HG03565 (cell line): Measurements from ENCODE around the gene PIP4K2A.

ENCODE experiments used
- ATAC-seq: cut with Tn5 transposase; IDR thresholded peaks from one replicate; pipeline ENCODE4 v1.9.1; 2021; ENCODE audit warnings: mild to moderate bottlenecking, moderate library complexity; ENCODE audit not compliant: unreplicated experiment

The PIP4K2A gene

GRCh38 chr10:22669163-22669711 lies 45.1 kb downstream of the PIP4K2A start:
- ATAC-seq = peak; percentile 32

DNA sequence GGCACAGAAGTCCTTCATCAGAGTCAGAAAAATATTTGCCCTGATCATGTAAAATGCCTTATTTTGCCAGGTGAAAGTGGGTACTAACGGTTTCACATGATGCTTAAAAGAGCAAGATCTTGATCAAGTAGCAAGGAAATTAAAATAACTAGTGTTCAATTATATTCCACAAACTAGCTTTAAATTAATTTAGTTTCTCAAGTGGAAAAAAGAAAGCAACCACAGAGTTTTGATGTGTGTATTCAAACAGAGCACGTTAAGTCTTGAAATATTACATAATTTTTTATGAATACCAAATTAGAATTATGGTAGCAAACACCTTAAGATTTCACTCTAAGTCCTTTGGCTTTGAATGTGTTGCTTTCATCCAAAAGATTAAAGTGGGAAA lies 47.3 kb downstream of the PIP4K2A start:
- ATAC-seq = no peak

GRCh38 chr10:22666287-22667092 lies 47.9 kb downstream of the PIP4K2A start:
- ATAC-seq = peak; percentile 66

DNA sequence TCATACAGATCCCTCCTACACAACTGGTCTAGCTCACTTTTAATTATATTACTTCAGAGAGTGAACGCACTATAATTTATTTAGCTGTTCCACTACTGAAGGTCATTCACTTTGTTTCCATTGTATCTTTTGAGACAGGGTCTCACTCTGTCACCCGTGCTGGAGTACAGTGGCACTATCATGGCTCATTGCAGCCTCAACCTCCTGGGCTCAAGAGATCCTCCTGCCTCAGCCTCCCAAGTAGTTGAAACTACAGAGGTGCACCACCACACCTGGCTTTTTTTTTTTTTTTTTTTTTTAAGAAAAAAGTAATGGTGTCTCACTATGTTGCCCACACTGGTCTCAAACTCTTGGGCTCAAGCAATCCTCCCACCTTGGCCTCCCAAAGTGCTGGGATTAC lies 49.0 kb downstream of the PIP4K2A start:
- no peak for ATAC-seq

DNA sequence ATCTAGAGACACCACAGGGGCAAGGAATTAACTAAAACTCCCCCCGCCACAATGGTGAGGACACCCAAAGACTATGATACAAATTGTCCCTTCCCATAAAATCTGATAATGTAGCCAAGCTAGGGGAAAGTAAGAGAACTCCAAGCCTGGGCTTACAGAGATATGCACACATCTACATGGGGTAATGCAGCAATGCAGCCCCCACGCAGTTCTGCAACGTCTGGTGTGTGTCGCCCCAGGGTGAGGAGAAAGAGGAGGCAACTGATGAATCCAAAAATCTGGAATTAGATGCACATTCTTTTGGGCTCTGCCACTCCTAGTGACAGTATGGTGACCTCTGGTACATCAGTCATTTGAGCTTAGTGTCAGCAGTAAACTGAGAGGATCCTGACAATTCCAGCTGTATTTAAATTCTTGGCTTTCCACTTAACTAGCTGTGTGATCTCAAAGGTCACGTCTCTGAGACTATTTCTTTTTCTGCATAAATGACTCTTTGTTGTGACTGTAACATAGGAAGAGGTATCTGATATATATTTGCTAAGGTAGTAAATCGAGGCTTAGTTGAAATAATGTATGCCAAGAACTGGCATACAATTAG lies 51.5 kb downstream of the PIP4K2A start:
- ATAC-seq = no peak

- ATAC-seq = no peak
Observed at GRCh38 chr10:22659866-22660265, 54.5 kb downstream of the PIP4K2A start.

- ATAC-seq = no peak
Observed at GRCh38 chr10:22658745-22659410, 55.5 kb downstream of the PIP4K2A start.

GRCh38 chr10:22657566-22658225 lies 56.7 kb downstream of the PIP4K2A start:
- ATAC-seq = no peak

DNA sequence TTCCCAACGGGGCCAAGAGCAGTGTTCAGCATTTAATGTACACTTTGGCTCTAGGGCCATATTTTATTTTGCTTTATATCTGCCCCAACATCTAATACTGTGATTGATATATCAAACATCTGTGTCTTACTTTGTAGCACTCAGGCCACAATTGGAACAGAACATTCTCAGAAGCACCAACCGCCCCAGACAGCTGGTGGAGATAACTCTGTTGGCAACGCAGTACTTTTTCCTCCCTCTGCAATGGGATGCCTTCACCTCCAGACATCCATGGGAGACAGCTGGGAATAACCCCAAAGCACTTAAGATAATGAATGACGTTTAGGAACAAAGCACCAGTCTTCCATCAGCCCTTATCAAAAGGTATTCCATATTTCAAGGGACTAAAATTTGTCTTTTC lies 57.4 kb downstream of the PIP4K2A start:
- no peak for ATAC-seq

GRCh38 chr10:22656036-22656435 lies 58.3 kb downstream of the PIP4K2A start:
- ATAC-seq = no peak

- peak; percentile 48 for ATAC-seq
Observed at GRCh38 chr10:22655312-22655981, 58.9 kb downstream of the PIP4K2A start.

DNA sequence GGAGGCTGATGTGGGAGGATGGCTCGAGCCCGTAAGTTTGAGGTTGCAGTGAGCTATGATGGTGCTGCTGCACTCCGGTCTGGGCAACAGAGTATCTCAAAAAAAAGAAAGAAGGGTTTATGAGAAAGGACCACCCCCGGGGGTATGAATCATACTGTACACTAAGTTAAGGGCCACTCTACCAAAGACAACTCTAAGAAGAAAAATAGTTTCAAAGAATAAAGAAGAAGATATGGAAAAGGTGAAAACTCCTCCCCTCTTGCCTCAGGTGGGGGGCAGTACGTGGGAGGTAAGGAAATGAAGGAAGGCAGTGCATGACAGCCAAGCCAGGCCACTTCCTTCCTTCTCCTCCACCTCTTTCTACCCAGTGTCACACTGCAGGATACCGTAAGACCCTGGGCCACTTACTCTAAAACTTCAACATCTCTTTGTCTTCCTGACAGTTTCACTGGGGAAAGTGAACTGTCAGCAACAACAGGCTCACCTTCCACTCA lies 61.3 kb downstream of the PIP4K2A start:
- no peak for ATAC-seq

- ATAC-seq = no peak
Observed at GRCh38 chr10:22651276-22651980, 63.0 kb downstream of the PIP4K2A start.

DNA sequence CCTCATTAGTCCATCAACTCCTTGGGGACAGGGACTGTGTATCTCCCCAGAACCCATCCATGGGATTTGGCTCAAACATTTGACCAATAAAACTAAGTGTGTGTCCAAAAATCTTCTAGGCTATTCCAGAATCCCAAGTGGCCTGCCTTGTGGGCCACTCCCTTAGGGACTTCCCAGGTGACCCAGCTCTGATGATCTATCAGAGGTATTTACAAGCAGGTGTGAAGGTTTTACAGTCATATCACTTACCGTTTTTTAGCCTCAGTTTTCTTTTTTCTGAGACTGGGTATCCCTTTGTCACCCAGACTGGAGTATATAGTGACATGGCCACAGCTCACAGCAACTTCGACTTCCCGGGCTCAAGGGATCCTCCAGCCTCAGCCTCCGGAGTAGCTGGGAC lies 64.4 kb downstream of the PIP4K2A start:
- ATAC-seq = no peak

GRCh38 chr10:22649390-22649841 lies 65.0 kb downstream of the PIP4K2A start:
- ATAC-seq = no peak

- peak; percentile 32 for ATAC-seq
Observed at GRCh38 chr10:22648547-22648961, 65.8 kb downstream of the PIP4K2A start.

DNA sequence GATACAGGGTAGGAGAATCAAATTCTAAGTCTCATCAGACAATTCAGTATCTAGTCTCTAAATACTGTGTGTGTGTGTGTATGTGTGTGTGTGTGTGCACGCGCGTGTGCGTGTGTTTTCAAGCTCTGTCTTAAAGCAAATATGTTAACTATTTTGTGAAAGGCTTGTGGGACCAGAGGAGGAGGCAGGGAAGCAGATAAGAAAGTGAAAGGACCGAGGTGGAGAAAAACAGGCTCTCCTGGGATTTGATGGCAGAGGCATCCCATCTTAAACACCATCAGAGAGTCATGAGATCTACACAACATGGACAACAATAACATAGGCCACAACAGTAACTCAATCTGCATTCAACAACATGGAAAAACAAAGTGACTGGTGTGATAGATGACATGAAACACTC lies 67.1 kb downstream of the PIP4K2A start:
- no peak for ATAC-seq

DNA sequence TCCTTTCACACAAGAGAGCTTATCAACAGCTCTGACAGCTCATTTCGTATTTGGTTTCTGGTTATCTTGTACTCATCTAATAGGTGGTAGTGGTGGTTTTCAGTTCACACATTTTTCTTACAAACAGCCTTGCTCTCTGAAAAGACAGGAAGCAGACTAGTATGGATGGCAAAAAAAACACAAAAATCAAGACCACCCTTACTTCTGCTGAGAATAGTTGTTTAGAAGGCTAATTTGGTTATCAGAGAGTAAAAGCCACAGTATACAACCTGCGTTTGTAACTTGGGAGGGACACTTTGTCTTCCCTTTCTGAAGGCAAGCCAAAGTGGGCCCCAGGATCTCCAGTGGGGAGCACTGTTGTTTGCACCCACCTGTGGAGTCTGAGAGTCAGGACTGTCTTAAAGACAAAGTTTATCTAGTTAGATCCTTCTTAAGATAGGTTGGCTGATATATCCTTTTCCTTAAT lies 68.0 kb downstream of the PIP4K2A start:
- peak; percentile 63 for ATAC-seq

GRCh38 chr10:22644222-22644621 lies 70.2 kb downstream of the PIP4K2A start:
- no peak for ATAC-seq

DNA sequence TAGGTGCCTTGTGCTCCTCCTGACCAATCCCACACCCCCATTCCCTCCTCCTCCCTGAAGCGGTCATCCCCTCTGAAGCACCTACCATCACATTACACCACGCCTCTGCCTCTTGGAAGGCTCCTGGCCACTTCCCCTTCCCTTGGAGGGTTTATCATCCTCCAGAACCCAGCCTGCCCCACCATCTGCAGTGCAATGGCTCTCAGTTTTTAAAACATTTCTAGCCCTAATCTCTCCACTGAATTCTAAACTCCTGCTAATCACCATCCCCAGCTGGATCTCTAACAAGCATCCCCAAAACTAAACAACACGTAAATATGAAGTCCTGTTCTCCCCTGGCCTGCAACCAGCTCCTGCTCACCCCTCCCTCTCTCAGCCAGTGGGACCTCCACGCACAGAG lies 70.6 kb downstream of the PIP4K2A start:
- no peak for ATAC-seq
